GM23338 (cell line): ENCODE results near the gene CCNL1.

Experiments used
- EZH2 ChIP-seq: fragments of 200-600 bp; sonication (generic); IDR thresholded peaks from one replicate; pipeline ENCODE4 v1.8.0; 2017; ENCODE audit warnings: antibody characterized with exemption, mild to moderate bottlenecking, low read depth; ENCODE audit not compliant: unreplicated experiment
- EZH2phosphoT487 ChIP-seq: fragments of 200-600 bp; sonication (generic); IDR thresholded peaks from one replicate; pipeline ENCODE4 v1.8.1; 2018; ENCODE audit warnings: antibody characterized with exemption; ENCODE audit not compliant: unreplicated experiment
- POLR2AphosphoS5 ChIP-seq: IDR thresholded peaks from 2 replicates; pipeline ENCODE4 v1.6.1; 2016; ENCODE audit warnings: antibody characterized with exemption, low read depth
- ZNF114 ChIP-seq: fragments of 250-450 bp; sonication (Bioruptor Pico); IDR thresholded peaks from 2 replicates; pipeline ENCODE4 v1.5.0; 2020; ENCODE audit warnings: mild to moderate bottlenecking, moderate library complexity
- ZNF331 ChIP-seq: fragments of 250-450 bp; sonication (Bioruptor Pico); IDR thresholded peaks from 2 replicates; pipeline ENCODE4 v1.5.0; 2020; ENCODE audit warnings: low read depth, mild to moderate bottlenecking, moderate library complexity
- TF ChIP-seq, protein P1 (sequence below), 2 experiments: fragments of 200-600 bp in 1 of 2; sonication (generic) in 1 of 2; conservative IDR thresholded peaks; 2 replicates each; pipeline versions ENCODE4 v1.5.1 to v1.6.1; 2016 to 2017; ENCODE audit warnings: antibody characterized with exemption in 2 of 2, low read depth in 2 of 2, mild to moderate bottlenecking in 2 of 2, moderate library complexity in 1 of 2
- TF ChIP-seq, protein P2 (sequence below): IDR thresholded peaks from one replicate; pipeline ENCODE4 v1.6.1; 2018; ENCODE audit warnings: antibody characterized with exemption; ENCODE audit not compliant: unreplicated experiment

DNA sequence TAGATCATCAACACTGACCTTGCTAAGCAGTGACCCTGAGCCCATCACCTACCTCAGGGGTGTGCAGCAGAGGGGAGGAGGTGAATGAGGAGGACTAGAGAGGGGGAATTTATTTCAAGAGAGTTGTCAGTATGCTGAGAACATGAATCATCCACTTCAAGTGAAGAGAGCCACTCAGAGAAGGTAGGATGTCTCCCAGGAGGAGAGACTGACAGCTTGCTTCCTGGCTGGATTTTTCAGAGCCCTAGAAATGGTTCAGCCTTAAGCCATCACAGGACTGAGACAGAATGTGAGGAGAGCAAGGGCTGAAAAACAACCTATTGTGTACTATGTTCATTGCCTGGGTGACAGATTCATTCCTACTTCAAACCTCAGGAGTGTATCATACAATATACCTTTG is 34.8 kb downstream of the CCNL1 start:
- TF ChIP-seq ZNF114 (CRISPR knock-in tag) (no peak), ZNF331 (CRISPR knock-in tag) (no peak), EZH2 (no peak), EZH2phosphoT487 (no peak), POLR2AphosphoS5 (no peak)
- TF ChIP-seq, protein P1, sequence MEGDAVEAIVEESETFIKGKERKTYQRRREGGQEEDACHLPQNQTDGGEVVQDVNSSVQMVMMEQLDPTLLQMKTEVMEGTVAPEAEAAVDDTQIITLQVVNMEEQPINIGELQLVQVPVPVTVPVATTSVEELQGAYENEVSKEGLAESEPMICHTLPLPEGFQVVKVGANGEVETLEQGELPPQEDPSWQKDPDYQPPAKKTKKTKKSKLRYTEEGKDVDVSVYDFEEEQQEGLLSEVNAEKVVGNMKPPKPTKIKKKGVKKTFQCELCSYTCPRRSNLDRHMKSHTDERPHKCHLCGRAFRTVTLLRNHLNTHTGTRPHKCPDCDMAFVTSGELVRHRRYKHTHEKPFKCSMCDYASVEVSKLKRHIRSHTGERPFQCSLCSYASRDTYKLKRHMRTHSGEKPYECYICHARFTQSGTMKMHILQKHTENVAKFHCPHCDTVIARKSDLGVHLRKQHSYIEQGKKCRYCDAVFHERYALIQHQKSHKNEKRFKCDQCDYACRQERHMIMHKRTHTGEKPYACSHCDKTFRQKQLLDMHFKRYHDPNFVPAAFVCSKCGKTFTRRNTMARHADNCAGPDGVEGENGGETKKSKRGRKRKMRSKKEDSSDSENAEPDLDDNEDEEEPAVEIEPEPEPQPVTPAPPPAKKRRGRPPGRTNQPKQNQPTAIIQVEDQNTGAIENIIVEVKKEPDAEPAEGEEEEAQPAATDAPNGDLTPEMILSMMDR (conservative IDR thresholded peaks at IDR 0.05; ENCODE audit: low read depth in 2 of 2) = no peak
- TF ChIP-seq, protein P2, sequence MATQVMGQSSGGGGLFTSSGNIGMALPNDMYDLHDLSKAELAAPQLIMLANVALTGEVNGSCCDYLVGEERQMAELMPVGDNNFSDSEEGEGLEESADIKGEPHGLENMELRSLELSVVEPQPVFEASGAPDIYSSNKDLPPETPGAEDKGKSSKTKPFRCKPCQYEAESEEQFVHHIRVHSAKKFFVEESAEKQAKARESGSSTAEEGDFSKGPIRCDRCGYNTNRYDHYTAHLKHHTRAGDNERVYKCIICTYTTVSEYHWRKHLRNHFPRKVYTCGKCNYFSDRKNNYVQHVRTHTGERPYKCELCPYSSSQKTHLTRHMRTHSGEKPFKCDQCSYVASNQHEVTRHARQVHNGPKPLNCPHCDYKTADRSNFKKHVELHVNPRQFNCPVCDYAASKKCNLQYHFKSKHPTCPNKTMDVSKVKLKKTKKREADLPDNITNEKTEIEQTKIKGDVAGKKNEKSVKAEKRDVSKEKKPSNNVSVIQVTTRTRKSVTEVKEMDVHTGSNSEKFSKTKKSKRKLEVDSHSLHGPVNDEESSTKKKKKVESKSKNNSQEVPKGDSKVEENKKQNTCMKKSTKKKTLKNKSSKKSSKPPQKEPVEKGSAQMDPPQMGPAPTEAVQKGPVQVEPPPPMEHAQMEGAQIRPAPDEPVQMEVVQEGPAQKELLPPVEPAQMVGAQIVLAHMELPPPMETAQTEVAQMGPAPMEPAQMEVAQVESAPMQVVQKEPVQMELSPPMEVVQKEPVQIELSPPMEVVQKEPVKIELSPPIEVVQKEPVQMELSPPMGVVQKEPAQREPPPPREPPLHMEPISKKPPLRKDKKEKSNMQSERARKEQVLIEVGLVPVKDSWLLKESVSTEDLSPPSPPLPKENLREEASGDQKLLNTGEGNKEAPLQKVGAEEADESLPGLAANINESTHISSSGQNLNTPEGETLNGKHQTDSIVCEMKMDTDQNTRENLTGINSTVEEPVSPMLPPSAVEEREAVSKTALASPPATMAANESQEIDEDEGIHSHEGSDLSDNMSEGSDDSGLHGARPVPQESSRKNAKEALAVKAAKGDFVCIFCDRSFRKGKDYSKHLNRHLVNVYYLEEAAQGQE = no peak
